Calu3 (cell line): Measurements from ENCODE around the gene SLC26A6. TPM values are rescaled to one million over a fixed set of nuclear protein-coding genes. Genes with fewer than 3 reads are reported as not detected.

Experiments used
- BruUV-seq: library from RNA; stranded (reverse); fragments of 400-500 nt; replicated peaks from 2 replicates; lab custom pipeline; 2021; lab: Mats Ljungman, UMichigan
- CTCF ChIA-PET: fragments of 300-600 bp; sonication (Branson Sonifier 250); formaldehyde crosslinking; loops from one replicate; lab custom pipeline; 2022; ENCODE audit warnings: antibody characterized with exemption; lab: Charles Lee
- DNase-seq: peaks from one replicate; pipeline ENCODE4 v3.0.0; 2022
- H3K27ac Mint-ChIP-seq: one replicate; pipeline ENCODE4 v1.8.0; 2022; ENCODE audit warnings: mixed read lengths; ENCODE audit not compliant: unreplicated experiment
- H3K27me3 Mint-ChIP-seq: one replicate; pipeline ENCODE4 v1.8.0; 2022; ENCODE audit warnings: mixed read lengths; ENCODE audit not compliant: unreplicated experiment
- H3K36me3 Mint-ChIP-seq: one replicate; pipeline ENCODE4 v1.8.0; 2022; ENCODE audit warnings: mild to moderate bottlenecking, moderate library complexity, mixed read lengths; ENCODE audit not compliant: insufficient read depth, unreplicated experiment
- H3K4me1 Mint-ChIP-seq: one replicate; pipeline ENCODE4 v1.8.0; 2022; ENCODE audit warnings: mild to moderate bottlenecking, low read depth, mixed read lengths; ENCODE audit not compliant: unreplicated experiment
- H3K4me3 Mint-ChIP-seq: one replicate; pipeline ENCODE4 v1.8.0; 2022; ENCODE audit warnings: mild to moderate bottlenecking, low read depth, moderate library complexity, mixed read lengths; ENCODE audit not compliant: unreplicated experiment
- H3K9me3 Mint-ChIP-seq: one replicate; pipeline ENCODE4 v1.8.0; 2022; ENCODE audit warnings: low read depth, mixed read lengths; ENCODE audit not compliant: unreplicated experiment
- intact Hi-C: fragments of 100-400 bp; cut with micrococcal nuclease; formaldehyde crosslinking; loops from one replicate; pipeline ENCODE4 v1.10.0; 2022; ENCODE audit not compliant: unreplicated experiment
- total RNA-seq: library from RNA; stranded (reverse); gene quantifications from 2 replicates; pipeline ENCODE4 v1.2.3, GENCODE V29; 2022
- TF ChIP-seq, protein P1 (sequence below): fragments of 200-600 bp; IDR thresholded peaks from one replicate; pipeline ENCODE4 v1.8.0; 2022; ENCODE audit warnings: antibody characterized with exemption; ENCODE audit not compliant: unreplicated experiment

The SLC26A6 gene
- total RNA-seq, 1 experiment from 2014 or later = 27.0 TPM

DNA sequence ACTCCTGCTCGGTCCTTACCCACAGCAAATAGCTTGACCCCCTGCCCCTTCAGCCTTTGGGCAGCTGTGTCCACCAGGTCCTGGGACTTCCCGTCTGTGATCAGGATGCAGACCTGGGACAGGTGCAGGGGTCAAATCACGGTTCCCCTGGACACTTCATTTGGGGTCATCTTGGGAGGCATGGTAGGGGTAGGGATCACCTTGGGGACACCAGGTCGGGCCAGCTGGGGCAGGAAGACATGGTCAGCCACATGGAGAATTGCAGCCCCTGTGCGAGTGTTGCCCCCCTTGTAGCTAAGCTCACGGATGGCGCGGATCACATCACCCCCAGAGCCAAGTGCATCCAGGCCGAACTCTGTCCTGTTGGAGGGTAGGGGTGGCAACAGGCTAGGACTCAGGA, 41.9 kb downstream of the SLC26A6 start:
- Mint-ChIP-seq H3K36me3 (peaks cover 33% of the 10 kb centered on the region), H3K27ac (no peak overlapping the region), H3K4me1 (peaks cover 13% of the 10 kb centered on the region), H3K9me3 (no peaks in the 10 kb centered on the region), H3K27me3 (peaks cover 12% of the 10 kb centered on the region), H3K4me3 (no peak overlapping the region)
- BruUV-seq = no TSS peak
- TF ChIP-seq, protein P1, sequence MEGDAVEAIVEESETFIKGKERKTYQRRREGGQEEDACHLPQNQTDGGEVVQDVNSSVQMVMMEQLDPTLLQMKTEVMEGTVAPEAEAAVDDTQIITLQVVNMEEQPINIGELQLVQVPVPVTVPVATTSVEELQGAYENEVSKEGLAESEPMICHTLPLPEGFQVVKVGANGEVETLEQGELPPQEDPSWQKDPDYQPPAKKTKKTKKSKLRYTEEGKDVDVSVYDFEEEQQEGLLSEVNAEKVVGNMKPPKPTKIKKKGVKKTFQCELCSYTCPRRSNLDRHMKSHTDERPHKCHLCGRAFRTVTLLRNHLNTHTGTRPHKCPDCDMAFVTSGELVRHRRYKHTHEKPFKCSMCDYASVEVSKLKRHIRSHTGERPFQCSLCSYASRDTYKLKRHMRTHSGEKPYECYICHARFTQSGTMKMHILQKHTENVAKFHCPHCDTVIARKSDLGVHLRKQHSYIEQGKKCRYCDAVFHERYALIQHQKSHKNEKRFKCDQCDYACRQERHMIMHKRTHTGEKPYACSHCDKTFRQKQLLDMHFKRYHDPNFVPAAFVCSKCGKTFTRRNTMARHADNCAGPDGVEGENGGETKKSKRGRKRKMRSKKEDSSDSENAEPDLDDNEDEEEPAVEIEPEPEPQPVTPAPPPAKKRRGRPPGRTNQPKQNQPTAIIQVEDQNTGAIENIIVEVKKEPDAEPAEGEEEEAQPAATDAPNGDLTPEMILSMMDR = no peak
- CTCF ChIA-PET = no interaction called here
- intact Hi-C loops = no loop called here
- DNase-seq = no peak

GRCh38 chr3:48592519-48593087, 42.7 kb downstream of the SLC26A6 start:
- Mint-ChIP-seq H3K4me1 (peaks cover 13% of the 10 kb centered on the region), H3K9me3 (no peaks in the 10 kb centered on the region), H3K27me3 (peaks cover 12% of the 10 kb centered on the region), H3K36me3 (peaks cover 31% of the 10 kb centered on the region), H3K27ac (no peak overlapping the region), H3K4me3 (no peak overlapping the region)
- TF ChIP-seq, protein P1 = no peak
- no TSS peak for BruUV-seq
- DNase-seq = no peak
- CTCF ChIA-PET = no interaction called here
- intact Hi-C loops = no loop called here

DNA sequence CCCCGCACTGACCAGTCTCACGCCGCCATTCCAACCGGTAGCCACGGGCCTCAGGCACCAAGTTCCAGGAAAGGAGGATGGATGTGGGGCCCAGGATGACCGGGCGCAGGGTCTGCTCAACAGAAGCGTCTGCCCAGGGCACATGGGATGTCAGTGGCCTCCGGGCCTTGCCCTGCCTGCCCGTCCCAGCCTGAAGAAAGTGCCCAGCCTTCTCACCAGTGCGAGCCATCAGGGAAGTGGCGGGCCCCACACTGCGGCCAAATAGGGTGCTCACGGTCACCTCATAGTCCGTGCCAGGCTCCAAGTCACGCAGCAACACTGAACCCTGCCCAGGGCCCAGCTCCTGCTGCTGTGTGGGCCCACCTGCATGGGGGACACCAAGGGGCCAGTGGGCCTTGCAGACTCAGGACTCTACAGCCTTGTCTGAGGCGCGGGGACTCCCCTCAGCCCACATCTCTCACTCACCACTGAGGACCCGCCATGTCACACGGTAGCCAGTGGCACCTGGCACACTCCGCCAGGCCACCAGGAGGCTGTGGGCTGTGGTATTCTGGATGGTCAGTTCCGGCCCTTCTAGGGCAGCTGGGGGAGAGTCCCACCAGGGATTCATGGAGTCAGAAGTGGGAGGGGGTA, 43.3 kb downstream of the SLC26A6 start:
- TF ChIP-seq, protein P1 = no peak

DNA sequence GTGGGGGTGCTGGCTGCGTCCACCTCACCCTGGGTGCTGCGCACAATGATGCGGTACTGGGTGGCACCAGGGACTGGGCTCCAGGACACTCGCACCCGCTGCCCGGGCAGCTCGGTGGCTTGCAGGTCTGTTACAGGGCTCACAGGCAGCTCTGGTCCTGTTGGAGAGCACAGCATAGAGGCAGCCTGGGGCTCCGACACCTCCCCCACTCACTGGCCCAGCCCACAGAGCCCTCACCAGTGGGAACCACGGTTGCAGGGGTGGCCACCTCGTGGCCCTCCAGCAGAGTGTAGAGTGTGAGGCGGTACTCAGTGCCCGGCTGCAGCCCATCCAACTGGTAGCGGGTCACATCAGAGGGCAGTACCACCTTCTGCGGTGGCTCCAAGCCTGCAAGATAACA, 43.8 kb downstream of the SLC26A6 start:
- DNase-seq = no peak
- Mint-ChIP-seq H3K27ac (no peak overlapping the region), H3K9me3 (no peaks in the 10 kb centered on the region), H3K36me3 (peaks cover 22% of the 10 kb centered on the region), H3K27me3 (peaks cover 12% of the 10 kb centered on the region), H3K4me3 (no peak overlapping the region), H3K4me1 (peaks cover 10% of the 10 kb centered on the region)
- TF ChIP-seq, protein P1 = no peak
- CTCF ChIA-PET = no interaction called here
- BruUV-seq = no TSS peak
- intact Hi-C loops = no loop called here

More for the DNA sequence above, 43.3 kb downstream of the SLC26A6 start:
- no peaks in the 10 kb centered on the region for H3K9me3 Mint-ChIP-seq
- intact Hi-C loops = no loop called here
- H3K27me3 Mint-ChIP-seq = peaks cover 12% of the 10 kb centered on the region
- H3K27ac Mint-ChIP-seq = no peak overlapping the region
- no TSS peak for BruUV-seq
- DNase-seq = no peak
- H3K36me3 Mint-ChIP-seq = peaks cover 25% of the 10 kb centered on the region
- no peak overlapping the region for H3K4me3 Mint-ChIP-seq
- CTCF ChIA-PET = no interaction called here
- H3K4me1 Mint-ChIP-seq = peaks cover 13% of the 10 kb centered on the region
